HTERT RPE-1 (cell line): Measurements from ENCODE around the gene H2BK1.

Source experiments
- in situ Hi-C: fragments of 300-500 bp; cut with MboI; formaldehyde crosslinking; loops from 4 replicates; pipeline ENCODE4 v1.14.3; 2020; ENCODE audit warnings: low sequenced_read_pairs

The H2BK1 gene

GRCh38 chr7:151179946-151180345, 30.3 kb downstream of the H2BK1 start:
- in situ Hi-C loops, result no loop called here

- in situ Hi-C loops, result no loop called here
Measured at GRCh38 chr7:151179287-151179860, 30.9 kb downstream of the H2BK1 start.

GRCh38 chr7:151178831-151179230, 31.5 kb downstream of the H2BK1 start:
- in situ Hi-C loops, result no loop called here

- in situ Hi-C loops, result no loop called here
Measured at GRCh38 chr7:151178236-151178635, 32.1 kb downstream of the H2BK1 start.

- in situ Hi-C loops, result no loop called here
Measured at GRCh38 chr7:151177310-151177709, 33.0 kb downstream of the H2BK1 start.

GRCh38 chr7:151176401-151176800, 33.9 kb downstream of the H2BK1 start:
- in situ Hi-C loops, result no loop called here

GRCh38 chr7:151175793-151176311, 34.4 kb downstream of the H2BK1 start:
- in situ Hi-C loops, result no loop called here

GRCh38 chr7:151175047-151175792, 35.1 kb downstream of the H2BK1 start:
- in situ Hi-C loops, result no loop called here

- in situ Hi-C loops, result no loop called here
Measured at GRCh38 chr7:151174246-151175046, 35.8 kb downstream of the H2BK1 start.

GRCh38 chr7:151173386-151174245, 36.7 kb downstream of the H2BK1 start:
- in situ Hi-C loops, result no loop called here

GRCh38 chr7:151172273-151173141, 37.8 kb downstream of the H2BK1 start:
- in situ Hi-C loops, result no loop called here

GRCh38 chr7:151168787-151169162, 41.5 kb downstream of the H2BK1 start:
- in situ Hi-C loops, result no loop called here

GRCh38 chr7:151168003-151168786, 42.1 kb downstream of the H2BK1 start:
- in situ Hi-C loops, result no loop called here

- in situ Hi-C loops, result no loop called here
Measured at GRCh38 chr7:151167197-151167961, 42.9 kb downstream of the H2BK1 start, which contains the start of gene GBX1. Gene GBX1, minus strand, starts transcription at chr7:151167694. Its CDS starts 146 bp downstream, at chr7:151167548.

- in situ Hi-C loops, result no loop called here
Measured at GRCh38 chr7:151166629-151167196, 43.6 kb downstream of the H2BK1 start.

- in situ Hi-C loops, result no loop called here
Measured at GRCh38 chr7:151161757-151162156, 48.5 kb downstream of the H2BK1 start.
